ENCODE measurements around the gene MEIOB.

The MEIOB gene

GRCh38 chr16:1790611-1791255 lies 81.2 kb downstream of the MEIOB start:
- no peaks in the 10 kb centered on the region for H3K4me1 ChIP-seq (ENCODE audit: low read length)
- H4K20me1 ChIP-seq (ENCODE audit: insufficient read depth, low read length) = no peaks in the 10 kb centered on the region
- no peaks in the 10 kb centered on the region for H3K27me3 ChIP-seq (replicated peaks; ENCODE audit: insufficient read depth, low read length)
- DNase-seq = no peak
- no peaks in the 10 kb centered on the region for H3K36me3 ChIP-seq (replicated peaks; ENCODE audit: insufficient read depth, low read length)
- H3F3A ChIP-seq (ENCODE audit: insufficient read depth, low read length) = no peaks in the 10 kb centered on the region
- no peak overlapping the region for H3K4me3 ChIP-seq (ENCODE audit: low read length)
- H3K79me2 ChIP-seq (ENCODE audit: low read length) = peaks cover 20% of the 10 kb centered on the region
- no peak overlapping the region for H2AFZ ChIP-seq (ENCODE audit: low read length)
- no peaks in the 10 kb centered on the region for H3K9me3 ChIP-seq (replicated peaks; ENCODE audit: insufficient read depth, low read length)
- TF ChIP-seq EZH2phosphoT487 (IDR thresholded peaks at IDR 0.05; ENCODE audit: low read length) (no peak), EZH2 (optimal IDR thresholded peaks at IDR 0.05; ENCODE audit: low read depth, low read length) (no peak)
- TF ChIP-seq, protein P1, sequence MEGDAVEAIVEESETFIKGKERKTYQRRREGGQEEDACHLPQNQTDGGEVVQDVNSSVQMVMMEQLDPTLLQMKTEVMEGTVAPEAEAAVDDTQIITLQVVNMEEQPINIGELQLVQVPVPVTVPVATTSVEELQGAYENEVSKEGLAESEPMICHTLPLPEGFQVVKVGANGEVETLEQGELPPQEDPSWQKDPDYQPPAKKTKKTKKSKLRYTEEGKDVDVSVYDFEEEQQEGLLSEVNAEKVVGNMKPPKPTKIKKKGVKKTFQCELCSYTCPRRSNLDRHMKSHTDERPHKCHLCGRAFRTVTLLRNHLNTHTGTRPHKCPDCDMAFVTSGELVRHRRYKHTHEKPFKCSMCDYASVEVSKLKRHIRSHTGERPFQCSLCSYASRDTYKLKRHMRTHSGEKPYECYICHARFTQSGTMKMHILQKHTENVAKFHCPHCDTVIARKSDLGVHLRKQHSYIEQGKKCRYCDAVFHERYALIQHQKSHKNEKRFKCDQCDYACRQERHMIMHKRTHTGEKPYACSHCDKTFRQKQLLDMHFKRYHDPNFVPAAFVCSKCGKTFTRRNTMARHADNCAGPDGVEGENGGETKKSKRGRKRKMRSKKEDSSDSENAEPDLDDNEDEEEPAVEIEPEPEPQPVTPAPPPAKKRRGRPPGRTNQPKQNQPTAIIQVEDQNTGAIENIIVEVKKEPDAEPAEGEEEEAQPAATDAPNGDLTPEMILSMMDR (IDR thresholded peaks at IDR 0.05; ENCODE audit: low read length) = no peak
- H3K4me2 ChIP-seq (ENCODE audit: low read depth, low read length) = no peak overlapping the region
- H3K9me2 ChIP-seq (replicated peaks; ENCODE audit: insufficient read depth, low read length) = no peaks in the 10 kb centered on the region
- H3K9ac ChIP-seq (ENCODE audit: low read length) = no peak overlapping the region
- no peak overlapping the region for H3K27ac ChIP-seq (ENCODE audit: low read length)

GRCh38 chr16:1790261-1790610 lies 81.7 kb downstream of the MEIOB start:
- no peaks in the 10 kb centered on the region for H3K9me2 ChIP-seq (replicated peaks; ENCODE audit: insufficient read depth, low read length)
- no peaks in the 10 kb centered on the region for H3K4me1 ChIP-seq (ENCODE audit: low read length)
- no peak overlapping the region for H3K27ac ChIP-seq (ENCODE audit: low read length)
- H3K9me3 ChIP-seq (replicated peaks; ENCODE audit: insufficient read depth, low read length) = no peaks in the 10 kb centered on the region
- DNase-seq = no peak
- H3K9ac ChIP-seq (ENCODE audit: low read length) = no peak overlapping the region
- H3K4me3 ChIP-seq (ENCODE audit: low read length) = no peak overlapping the region
- no peak overlapping the region for H3K4me2 ChIP-seq (ENCODE audit: low read depth, low read length)
- TF ChIP-seq, protein P1 (IDR thresholded peaks at IDR 0.05; ENCODE audit: low read length) = no peak
- no peak for TF ChIP-seq EZH2phosphoT487 (IDR thresholded peaks at IDR 0.05; ENCODE audit: low read length)
- TF ChIP-seq EZH2 (optimal IDR thresholded peaks at IDR 0.05; ENCODE audit: low read depth, low read length) = no peak
- no peak overlapping the region for H2AFZ ChIP-seq (ENCODE audit: low read length)
- H4K20me1 ChIP-seq (ENCODE audit: insufficient read depth, low read length) = no peaks in the 10 kb centered on the region
- H3F3A ChIP-seq (ENCODE audit: insufficient read depth, low read length) = no peaks in the 10 kb centered on the region
- H3K36me3 ChIP-seq (replicated peaks; ENCODE audit: insufficient read depth, low read length) = no peaks in the 10 kb centered on the region
- H3K79me2 ChIP-seq (ENCODE audit: low read length) = peaks cover 25% of the 10 kb centered on the region
- no peaks in the 10 kb centered on the region for H3K27me3 ChIP-seq (replicated peaks; ENCODE audit: insufficient read depth, low read length)

DNA sequence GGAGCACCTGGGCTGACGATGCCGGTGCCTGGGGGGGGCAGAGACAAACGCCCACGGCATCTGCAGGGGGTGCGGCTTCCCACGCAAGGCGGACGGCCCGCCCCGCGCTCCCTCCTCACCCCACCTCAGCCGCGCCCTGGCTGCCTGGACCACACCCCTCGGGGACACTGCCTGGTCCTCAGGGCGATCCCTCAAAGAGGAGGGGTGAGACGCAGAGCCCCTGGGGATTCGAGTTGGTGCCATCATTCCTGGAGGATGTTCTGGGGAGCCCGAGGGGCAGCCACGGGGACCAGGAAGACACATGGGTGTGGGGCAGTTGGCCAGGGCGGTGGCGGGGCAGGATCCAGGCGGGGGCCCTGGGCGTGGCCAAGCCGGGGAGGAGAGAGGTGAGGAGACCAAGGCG lies 82.3 kb downstream of the MEIOB start:
- no peak for TF ChIP-seq EZH2 (optimal IDR thresholded peaks at IDR 0.05; ENCODE audit: low read depth, low read length)
- no peak for TF ChIP-seq EZH2phosphoT487 (IDR thresholded peaks at IDR 0.05; ENCODE audit: low read length)
- TF ChIP-seq, protein P1 (IDR thresholded peaks at IDR 0.05; ENCODE audit: low read length) = no peak
- no peak overlapping the region for H3K9ac ChIP-seq (ENCODE audit: low read length)

More for the DNA sequence above, 82.3 kb downstream of the MEIOB start:
- Histone ChIP-seq H3K79me2 (ENCODE audit: low read length) (peaks cover 31% of the 10 kb centered on the region), H2AFZ (ENCODE audit: low read length) (no peak overlapping the region), H3K27me3 (replicated peaks; ENCODE audit: insufficient read depth, low read length) (no peaks in the 10 kb centered on the region), H3K9me3 (replicated peaks; ENCODE audit: insufficient read depth, low read length) (no peaks in the 10 kb centered on the region), H3K27ac (ENCODE audit: low read length) (no peak overlapping the region), H3K4me2 (ENCODE audit: low read depth, low read length) (no peak overlapping the region), H3K36me3 (replicated peaks; ENCODE audit: insufficient read depth, low read length) (no peaks in the 10 kb centered on the region), H3K9me2 (replicated peaks; ENCODE audit: insufficient read depth, low read length) (no peaks in the 10 kb centered on the region), H3K4me3 (ENCODE audit: low read length) (no peak overlapping the region), H4K20me1 (ENCODE audit: insufficient read depth, low read length) (no peaks in the 10 kb centered on the region), H3F3A (ENCODE audit: insufficient read depth, low read length) (no peaks in the 10 kb centered on the region), H3K4me1 (ENCODE audit: low read length) (no peaks in the 10 kb centered on the region)
- DNase-seq = no peak
